Measurements from ENCODE around the gene ADSS1.

ADSS1 gene

GRCh38 chr14:104687601-104688504 is 36.2 kb upstream of the ADSS1 start:
- DNase-seq (ENCODE audit: low read depth, low spot score): no peak

GRCh38 chr14:104688505-104689108 is 35.4 kb upstream of the ADSS1 start:
- DNase-seq (ENCODE audit: low read depth, low spot score): no peak

- DNase-seq (ENCODE audit: low read depth, low spot score): no peak
Observed at GRCh38 chr14:104689109-104689880, 34.7 kb upstream of the ADSS1 start, which contains the start of gene INF2. INF2 (plus strand) TSS chr14:104689618; CDS start chr14:104701366, 11,748 bp downstream.

GRCh38 chr14:104689881-104690711 is 33.9 kb upstream of the ADSS1 start:
- DNase-seq (ENCODE audit: low read depth, low spot score): no peak

- DNase-seq (ENCODE audit: low read depth, low spot score): no peak
Observed at GRCh38 chr14:104690861-104691455, 33.1 kb upstream of the ADSS1 start.

- no peak for DNase-seq (ENCODE audit: low read depth, low spot score)
Observed at GRCh38 chr14:104691546-104692260, 32.3 kb upstream of the ADSS1 start.

- no peak for DNase-seq (ENCODE audit: low read depth, low spot score)
Observed at GRCh38 chr14:104692261-104692938, 31.6 kb upstream of the ADSS1 start.

- DNase-seq (ENCODE audit: low read depth, low spot score): no peak
Observed at GRCh38 chr14:104692939-104693315, 31.1 kb upstream of the ADSS1 start.

GRCh38 chr14:104693482-104694431 is 30.3 kb upstream of the ADSS1 start:
- no peak for DNase-seq (ENCODE audit: low read depth, low spot score)

- no peak for DNase-seq (ENCODE audit: low read depth, low spot score)
Observed at GRCh38 chr14:104694475-104694950, 29.5 kb upstream of the ADSS1 start.

- no peak for DNase-seq (ENCODE audit: low read depth, low spot score)
Observed at GRCh38 chr14:104694991-104695659, 28.9 kb upstream of the ADSS1 start.

- DNase-seq (ENCODE audit: low read depth, low spot score): no peak
Observed at GRCh38 chr14:104695660-104696000, 28.4 kb upstream of the ADSS1 start.

GRCh38 chr14:104696671-104697316 is 27.2 kb upstream of the ADSS1 start:
- no peak for DNase-seq (ENCODE audit: low read depth, low spot score)

- no peak for DNase-seq (ENCODE audit: low read depth, low spot score)
Observed at GRCh38 chr14:104697317-104697703, 26.7 kb upstream of the ADSS1 start.

GRCh38 chr14:104697892-104698583 is 26.0 kb upstream of the ADSS1 start:
- DNase-seq (ENCODE audit: low read depth, low spot score): no peak

GRCh38 chr14:104698688-104699425 is 25.2 kb upstream of the ADSS1 start:
- DNase-seq (ENCODE audit: low read depth, low spot score): no peak

All from brain pericyte (primary cell).